ENCODE data around the gene CTCFL.

Gene CTCFL

GRCh38 chr20:57524511-57525176 lies at the start of gene CTCFL:
CTCFL (minus strand) TSS chr20:57525140; CDS start chr20:57524205, 935 bp downstream.
- Histone ChIP-seq H3K4me3 (ENCODE audit: low read length) (no peak within 1 kb of the TSS), H3K9me3 (ENCODE audit: low read length) (peaks cover 1% of the 10 kb centered on the region), H3K36me3 (ENCODE audit: insufficient read depth, low read length) (no peaks in the 10 kb centered on the region), H3K27me3 (ENCODE audit: insufficient read depth, low read length) (peaks cover 9% of the 10 kb centered on the region), H2AFZ (ENCODE audit: low read depth, low read length) (no peak within 1 kb of the TSS), H3K4me1 (ENCODE audit: insufficient read depth, low read length) (peaks cover 5% of the 10 kb centered on the region)

GRCh38 chr20:57573894-57574293 lies 49.0 kb upstream of the CTCFL start:
- no peaks in the 10 kb centered on the region for H3K4me1 ChIP-seq (ENCODE audit: insufficient read depth, low read length)
- no peak overlapping the region for H3K4me3 ChIP-seq (ENCODE audit: low read length)
- peaks cover 9% of the 10 kb centered on the region for H3K27me3 ChIP-seq (ENCODE audit: insufficient read depth, low read length)
- no peaks in the 10 kb centered on the region for H3K9me3 ChIP-seq (ENCODE audit: low read length)
- no peak overlapping the region for H2AFZ ChIP-seq (ENCODE audit: low read depth, low read length)
- H3K36me3 ChIP-seq (ENCODE audit: insufficient read depth, low read length), result no peaks in the 10 kb centered on the region

GRCh38 chr20:57573242-57573641 lies 48.3 kb upstream of the CTCFL start:
- Histone ChIP-seq H3K4me1 (ENCODE audit: insufficient read depth, low read length) (no peaks in the 10 kb centered on the region), H2AFZ (ENCODE audit: low read depth, low read length) (no peak overlapping the region), H3K27me3 (ENCODE audit: insufficient read depth, low read length) (peaks cover 3% of the 10 kb centered on the region), H3K9me3 (ENCODE audit: low read length) (no peaks in the 10 kb centered on the region), H3K4me3 (ENCODE audit: low read length) (no peak overlapping the region), H3K36me3 (ENCODE audit: insufficient read depth, low read length) (no peaks in the 10 kb centered on the region)

GRCh38 chr20:57571782-57572416 lies 47.0 kb upstream of the CTCFL start:
- Histone ChIP-seq H3K36me3 (ENCODE audit: insufficient read depth, low read length) (no peaks in the 10 kb centered on the region), H3K4me3 (ENCODE audit: low read length) (no peak overlapping the region), H3K4me1 (ENCODE audit: insufficient read depth, low read length) (no peaks in the 10 kb centered on the region), H3K9me3 (ENCODE audit: low read length) (no peaks in the 10 kb centered on the region), H3K27me3 (ENCODE audit: insufficient read depth, low read length) (no peaks in the 10 kb centered on the region), H2AFZ (ENCODE audit: low read depth, low read length) (no peak overlapping the region)

- H3K4me3 ChIP-seq (ENCODE audit: low read length), result no peak overlapping the region
- H3K36me3 ChIP-seq (ENCODE audit: insufficient read depth, low read length), result no peaks in the 10 kb centered on the region
- H2AFZ ChIP-seq (ENCODE audit: low read depth, low read length), result no peak overlapping the region
- no peaks in the 10 kb centered on the region for H3K27me3 ChIP-seq (ENCODE audit: insufficient read depth, low read length)
- H3K9me3 ChIP-seq (ENCODE audit: low read length), result no peaks in the 10 kb centered on the region
- H3K4me1 ChIP-seq (ENCODE audit: insufficient read depth, low read length), result no peaks in the 10 kb centered on the region
These were observed 46.0 kb upstream of the CTCFL start for GRCh38 chr20:57570920-57571319.

- Histone ChIP-seq H2AFZ (ENCODE audit: low read depth, low read length) (no peak overlapping the region), H3K4me3 (ENCODE audit: low read length) (no peak overlapping the region), H3K36me3 (ENCODE audit: insufficient read depth, low read length) (no peaks in the 10 kb centered on the region), H3K27me3 (ENCODE audit: insufficient read depth, low read length) (peaks cover 4% of the 10 kb centered on the region), H3K4me1 (ENCODE audit: insufficient read depth, low read length) (no peaks in the 10 kb centered on the region), H3K9me3 (ENCODE audit: low read length) (no peaks in the 10 kb centered on the region)
These were observed 45.4 kb upstream of the CTCFL start for GRCh38 chr20:57570145-57570850.

- Histone ChIP-seq H3K27me3 (ENCODE audit: insufficient read depth, low read length) (peaks cover 7% of the 10 kb centered on the region), H3K4me3 (ENCODE audit: low read length) (no peak overlapping the region), H3K36me3 (ENCODE audit: insufficient read depth, low read length) (no peaks in the 10 kb centered on the region), H3K4me1 (ENCODE audit: insufficient read depth, low read length) (no peaks in the 10 kb centered on the region), H3K9me3 (ENCODE audit: low read length) (no peaks in the 10 kb centered on the region), H2AFZ (ENCODE audit: low read depth, low read length) (no peak overlapping the region)
These were observed 44.0 kb upstream of the CTCFL start for GRCh38 chr20:57568960-57569359.

GRCh38 chr20:57568088-57568896 lies 43.4 kb upstream of the CTCFL start:
- no peak overlapping the region for H2AFZ ChIP-seq (ENCODE audit: low read depth, low read length)
- no peaks in the 10 kb centered on the region for H3K36me3 ChIP-seq (ENCODE audit: insufficient read depth, low read length)
- H3K27me3 ChIP-seq (ENCODE audit: insufficient read depth, low read length), result peaks cover 7% of the 10 kb centered on the region
- no peaks in the 10 kb centered on the region for H3K4me1 ChIP-seq (ENCODE audit: insufficient read depth, low read length)
- H3K9me3 ChIP-seq (ENCODE audit: low read length), result no peaks in the 10 kb centered on the region
- no peak overlapping the region for H3K4me3 ChIP-seq (ENCODE audit: low read length)

GRCh38 chr20:57567471-57568079 lies 42.6 kb upstream of the CTCFL start:
- Histone ChIP-seq H3K36me3 (ENCODE audit: insufficient read depth, low read length) (no peaks in the 10 kb centered on the region), H2AFZ (ENCODE audit: low read depth, low read length) (no peak overlapping the region), H3K27me3 (ENCODE audit: insufficient read depth, low read length) (peaks cover 7% of the 10 kb centered on the region), H3K4me1 (ENCODE audit: insufficient read depth, low read length) (no peaks in the 10 kb centered on the region), H3K9me3 (ENCODE audit: low read length) (no peaks in the 10 kb centered on the region), H3K4me3 (ENCODE audit: low read length) (no peak overlapping the region)

- H3K27me3 ChIP-seq (ENCODE audit: insufficient read depth, low read length), result peaks cover 11% of the 10 kb centered on the region
- no peaks in the 10 kb centered on the region for H3K36me3 ChIP-seq (ENCODE audit: insufficient read depth, low read length)
- H2AFZ ChIP-seq (ENCODE audit: low read depth, low read length), result no peak overlapping the region
- no peak overlapping the region for H3K4me3 ChIP-seq (ENCODE audit: low read length)
- H3K9me3 ChIP-seq (ENCODE audit: low read length), result no peaks in the 10 kb centered on the region
- no peaks in the 10 kb centered on the region for H3K4me1 ChIP-seq (ENCODE audit: insufficient read depth, low read length)
These were observed 42.0 kb upstream of the CTCFL start for GRCh38 chr20:57566803-57567459.

- Histone ChIP-seq H2AFZ (ENCODE audit: low read depth, low read length) (no peak overlapping the region), H3K9me3 (ENCODE audit: low read length) (no peaks in the 10 kb centered on the region), H3K4me3 (ENCODE audit: low read length) (no peak overlapping the region), H3K4me1 (ENCODE audit: insufficient read depth, low read length) (no peaks in the 10 kb centered on the region), H3K36me3 (ENCODE audit: insufficient read depth, low read length) (no peaks in the 10 kb centered on the region), H3K27me3 (ENCODE audit: insufficient read depth, low read length) (peaks cover 14% of the 10 kb centered on the region)
These were observed 41.5 kb upstream of the CTCFL start for GRCh38 chr20:57566399-57566798.

- Histone ChIP-seq H2AFZ (ENCODE audit: low read depth, low read length) (no peak overlapping the region), H3K9me3 (ENCODE audit: low read length) (no peaks in the 10 kb centered on the region), H3K27me3 (ENCODE audit: insufficient read depth, low read length) (peaks cover 21% of the 10 kb centered on the region), H3K4me1 (ENCODE audit: insufficient read depth, low read length) (no peaks in the 10 kb centered on the region), H3K36me3 (ENCODE audit: insufficient read depth, low read length) (no peaks in the 10 kb centered on the region), H3K4me3 (ENCODE audit: low read length) (no peak overlapping the region)
These were observed 40.2 kb upstream of the CTCFL start for GRCh38 chr20:57564951-57565642.

Data from neuron (in vitro differentiated cells).